HL-60 (cell line): ENCODE measurements around the gene MPRIP.

ENCODE experiments used
- CTCF ChIP-seq: IDR thresholded peaks from one replicate; pipeline ENCODE4 v1.5.1; 2011; ENCODE audit warnings: low read length, control low read depth, inconsistent platforms; ENCODE audit not compliant: insufficient read depth
- POLR2AphosphoS5 ChIP-seq: IDR thresholded peaks from 2 replicates; pipeline ENCODE4 v1.6.1; 2012; ENCODE audit warnings: low read depth
- TF ChIP-seq, protein P1 (sequence below): IDR thresholded peaks from 2 replicates; pipeline ENCODE4 v1.6.1; 2012; ENCODE audit warnings: low read depth; ENCODE audit not compliant: insufficient replicate concordance

GRCh38 chr17:17025621-17026020 is 16.6 kb upstream of the MPRIP start:
- TF ChIP-seq CTCF (no peak), POLR2AphosphoS5 (no peak)
- TF ChIP-seq, protein P1, sequence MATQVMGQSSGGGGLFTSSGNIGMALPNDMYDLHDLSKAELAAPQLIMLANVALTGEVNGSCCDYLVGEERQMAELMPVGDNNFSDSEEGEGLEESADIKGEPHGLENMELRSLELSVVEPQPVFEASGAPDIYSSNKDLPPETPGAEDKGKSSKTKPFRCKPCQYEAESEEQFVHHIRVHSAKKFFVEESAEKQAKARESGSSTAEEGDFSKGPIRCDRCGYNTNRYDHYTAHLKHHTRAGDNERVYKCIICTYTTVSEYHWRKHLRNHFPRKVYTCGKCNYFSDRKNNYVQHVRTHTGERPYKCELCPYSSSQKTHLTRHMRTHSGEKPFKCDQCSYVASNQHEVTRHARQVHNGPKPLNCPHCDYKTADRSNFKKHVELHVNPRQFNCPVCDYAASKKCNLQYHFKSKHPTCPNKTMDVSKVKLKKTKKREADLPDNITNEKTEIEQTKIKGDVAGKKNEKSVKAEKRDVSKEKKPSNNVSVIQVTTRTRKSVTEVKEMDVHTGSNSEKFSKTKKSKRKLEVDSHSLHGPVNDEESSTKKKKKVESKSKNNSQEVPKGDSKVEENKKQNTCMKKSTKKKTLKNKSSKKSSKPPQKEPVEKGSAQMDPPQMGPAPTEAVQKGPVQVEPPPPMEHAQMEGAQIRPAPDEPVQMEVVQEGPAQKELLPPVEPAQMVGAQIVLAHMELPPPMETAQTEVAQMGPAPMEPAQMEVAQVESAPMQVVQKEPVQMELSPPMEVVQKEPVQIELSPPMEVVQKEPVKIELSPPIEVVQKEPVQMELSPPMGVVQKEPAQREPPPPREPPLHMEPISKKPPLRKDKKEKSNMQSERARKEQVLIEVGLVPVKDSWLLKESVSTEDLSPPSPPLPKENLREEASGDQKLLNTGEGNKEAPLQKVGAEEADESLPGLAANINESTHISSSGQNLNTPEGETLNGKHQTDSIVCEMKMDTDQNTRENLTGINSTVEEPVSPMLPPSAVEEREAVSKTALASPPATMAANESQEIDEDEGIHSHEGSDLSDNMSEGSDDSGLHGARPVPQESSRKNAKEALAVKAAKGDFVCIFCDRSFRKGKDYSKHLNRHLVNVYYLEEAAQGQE: no peak
